ENCODE results near the gene COA7. TPM values are rescaled to one million over a fixed set of nuclear protein-coding genes. Genes with fewer than 3 reads are reported as not detected.

COA7 gene
- total and polyA plus RNA-seq, 2 of the 8 experiments (the other 6 are each of a cell fraction or from before 2014, with no cell fraction given) = 23.2 to 61.8 TPM

DNA sequence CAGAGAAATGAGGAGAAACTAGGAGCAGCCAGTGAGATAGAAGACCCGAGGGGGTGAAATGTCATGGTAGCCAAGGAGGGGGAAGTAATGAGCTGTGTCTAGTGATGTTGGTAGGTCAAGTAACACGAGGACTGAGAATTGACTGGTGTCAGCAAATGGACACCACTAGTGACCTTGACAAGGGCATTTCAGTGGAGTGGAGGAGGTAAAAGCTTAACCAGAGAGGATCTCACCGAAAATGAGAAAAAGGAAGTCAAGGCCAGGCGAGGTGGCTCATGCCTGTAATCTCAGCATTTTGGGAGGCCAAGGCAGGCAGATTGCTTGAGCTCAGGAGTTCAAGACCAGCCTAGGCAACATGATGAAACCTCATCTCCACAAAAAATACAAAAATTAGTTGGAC, 25.1 kb upstream of the COA7 start:
- H3K27ac ChIP-seq (ENCODE audit: low read depth, low read length) = no peak overlapping the region
- H3K23ac ChIP-seq (ENCODE audit: insufficient read length) = no peak overlapping the region
- FAIRE-seq = no peak
- no peak for DNase-seq (ENCODE audit: low read depth in 1 of 2, low spot score in 2 of 2)
- H3K79me2 ChIP-seq (ENCODE audit: control insufficient read depth in 1 of 2, insufficient read depth in 2 of 2, low read length in 2 of 2) = peaks cover 3 to 10% of the 10 kb centered on the region in 2 experiments; a peak in 3 of 4 replicates
- H3K14ac ChIP-seq (ENCODE audit: insufficient read length) = no peak overlapping the region
- ChIA-PET POLR2A (ENCODE audit: partially characterized antibody) (interaction anchor here (0.6 kb wide), 1 partner anchor 246 kb away, joined by 3 read pairs; no protein-coding TSS in a partner anchor), CTCF (ENCODE audit: partially characterized antibody) (interaction anchor here (0.9 to 2.0 kb wide), 3 partner anchors 25 to 46 kb away, joined by 3 to 4 read pairs (median 3); no protein-coding TSS in a partner anchor)
- no peak overlapping the region for H2BK20ac ChIP-seq (ENCODE audit: low read length)
- peaks cover 9% of the 10 kb centered on the region for H3K23me2 ChIP-seq (ENCODE audit: low read depth, low read length)
- no peak overlapping the region for H2AFZ ChIP-seq (ENCODE audit: low read length)
- no peak overlapping the region for H3K9ac ChIP-seq (replicated peaks in 1 of 4; ENCODE audit: extremely low read depth in 1 of 4, low read depth in 3 of 4, low read length in 3 of 4)
- no peak overlapping the region for H3K18ac ChIP-seq (ENCODE audit: extremely low read depth, low read length)
- H4K20me1 ChIP-seq (replicated peaks in 1 of 2; ENCODE audit: control insufficient read depth in 1 of 2, insufficient read depth in 2 of 2, low read length in 2 of 2) = peaks cover 0 to 2% of the 10 kb centered on the region in 2 experiments
- H2BK5ac ChIP-seq (ENCODE audit: low read depth, low read length) = no peak overlapping the region
- no peak overlapping the region for H4K8ac ChIP-seq (ENCODE audit: extremely low read depth, insufficient read depth, low read length)
- peaks cover 5% of the 10 kb centered on the region; the same call in 1 of the 2 replicates for H3K79me1 ChIP-seq (ENCODE audit: low read depth, low read length)
- H3K56ac ChIP-seq (replicated peaks; ENCODE audit: insufficient read length, low read depth, low read length) = no peak overlapping the region
- H4K91ac ChIP-seq (replicated peaks; ENCODE audit: insufficient read length, low read length) = no peak overlapping the region
- H3K9me3 ChIP-seq (ENCODE audit: insufficient read depth in 2 of 2, low read depth in 1 of 2, low read length in 1 of 2) = no peaks in the 10 kb centered on the region
- WGBS, 2 experiments (ENCODE audit: extremely low coverage in 1 of 2, insufficient coverage in 1 of 2, insufficient read length in 1 of 2, insufficient replicate concordance in 2 of 2, low coverage in 1 of 2, low lambda C conversion rate in 2 of 2, missing lambda C conversion rate in 1 of 2) = 91% methylated on average over 4 of the region's 4 CpGs; no CpG with 5 or more reads in 1 of the 2 experiments
- no peaks in the 10 kb centered on the region; a peak in 1 of 7 replicates for H3K4me1 ChIP-seq (replicated peaks in 1 of 4; ENCODE audit: control insufficient read depth in 3 of 4, insufficient read depth in 4 of 4, low read length in 3 of 4)
- no peak overlapping the region for H2AK5ac ChIP-seq (ENCODE audit: low read depth, low read length)
- H3K4me2 ChIP-seq (ENCODE audit: insufficient read depth in 1 of 2, low read depth in 2 of 2, low read length in 2 of 2) = no peak overlapping the region
- no peak overlapping the region for H4K5ac ChIP-seq (ENCODE audit: insufficient read length, low read depth, low read length)
- H3K4me3 ChIP-seq (ENCODE audit: extremely low read depth in 1 of 4, insufficient read depth in 2 of 4, low read depth in 3 of 4, low read length in 4 of 4) = no peak overlapping the region
- H2BK12ac ChIP-seq (ENCODE audit: low read depth, low read length) = no peak overlapping the region
- no peaks in the 10 kb centered on the region for H3K36me3 ChIP-seq (ENCODE audit: control insufficient read depth in 2 of 4, insufficient read depth in 4 of 4, low read length in 3 of 4)
- H2BK15ac ChIP-seq (ENCODE audit: low read length) = no peak overlapping the region
- H3K4ac ChIP-seq (replicated peaks; ENCODE audit: insufficient read length, low read depth, low read length) = no peak overlapping the region
- TF ChIP-seq GABPA (IDR thresholded peaks at IDR 0.05; ENCODE audit: borderline replicate concordance, insufficient read depth, low read length) = no peak
- no peak for TF ChIP-seq CBX5 (IDR thresholded peaks at IDR 0.05; ENCODE audit: low read depth, low read length)
- no peaks in the 10 kb centered on the region for H3K27me3 ChIP-seq (replicated peaks in 1 of 4; ENCODE audit: control insufficient read depth in 3 of 4, extremely low read depth in 1 of 4, insufficient read depth in 3 of 4, low read length in 3 of 4)
- no peak overlapping the region for H2BK120ac ChIP-seq (replicated peaks; ENCODE audit: low read depth, low read length)
